Left ventricle myocardium superior (tissue), 1 donor: ENCODE measurements around the gene IL12RB1. TPM values are rescaled to one million over a fixed set of nuclear protein-coding genes. Genes with fewer than 3 reads are reported as not detected.
"Not testable (repeated sequence)": the region's sequence is repeated elsewhere in the genome, so short reads cannot be mapped to it uniquely, and the experiment has no call there.

Experiments used
- ATAC-seq: fragments of 200-7000 bp; cut with Tn5 transposase; one replicate; pipeline ENCODE4 v1.9.1; 2020; ENCODE audit warnings: mild to moderate bottlenecking, moderate library complexity
- DNase-seq: peaks from one replicate; pipeline ENCODE4 v3.0.0-alpha.2; 2020
- intact Hi-C: fragments of 100-400 bp; cut with micrococcal nuclease; formaldehyde crosslinking; loops from one replicate; pipeline ENCODE4 v1.11.0; 2022
- total RNA-seq: library from RNA; stranded (reverse); fragmentation: NEBNext Ultra II Directional; extraction: Animal tissue kit (Norgen Biotek cat#: 25700); gene quantifications from one replicate; pipeline ENCODE4 v1.2.1, GENCODE V29; 2021
- donor health status: DM: no; HTN: yes; CAD: no; lungs with severe emphysema.

IL12RB1 gene
- total RNA-seq, 1 donor from 2014 or later: 0.94 TPM

DNA sequence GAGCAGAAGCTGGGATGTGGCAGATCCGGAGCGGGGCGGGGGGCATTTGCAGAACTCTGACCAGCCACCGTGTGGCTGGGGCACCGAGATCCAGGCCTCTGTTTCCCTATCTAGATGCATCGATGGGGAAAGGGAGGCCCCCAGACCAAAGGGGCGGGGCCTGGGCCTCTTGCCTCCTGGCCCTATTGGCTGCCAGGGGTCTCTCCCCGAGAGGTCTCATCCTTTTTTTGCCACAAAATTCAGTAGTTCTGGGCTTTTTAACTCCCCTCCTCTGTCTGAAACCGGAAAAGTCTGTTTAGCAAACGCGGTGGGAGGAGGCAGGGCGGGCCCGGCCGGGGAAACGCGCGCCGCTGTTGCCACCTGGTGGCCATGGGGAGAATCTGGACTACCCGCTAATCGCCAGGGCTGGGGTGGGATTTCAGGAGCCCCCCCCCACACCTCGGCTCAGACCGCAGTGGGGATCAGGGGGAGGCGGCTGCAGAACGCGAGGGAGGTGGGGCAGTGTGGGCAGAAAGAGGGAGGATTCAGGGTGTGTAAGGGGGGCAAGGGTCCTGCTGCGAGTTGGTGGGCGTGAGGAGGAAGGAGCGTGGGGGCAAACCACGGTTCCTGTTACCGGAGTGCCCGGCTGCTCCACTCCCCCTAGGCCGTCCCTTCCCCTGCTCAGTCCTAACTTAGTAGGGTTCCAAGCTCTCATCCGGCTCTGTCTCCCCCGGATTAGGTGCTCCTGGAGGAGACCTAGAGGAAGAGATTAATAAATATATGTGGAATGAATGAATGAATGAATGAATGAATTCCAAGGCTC, 28.3 kb downstream of the IL12RB1 start:
- ATAC-seq: peak; percentile 92
- intact Hi-C loops: no loop called here
- peak; percentile 88 for DNase-seq

- intact Hi-C loops: loop anchor here (2.0 kb wide), 1 partner anchor 51 kb away; no protein-coding TSS in a partner anchor
- peak; percentile 58 for DNase-seq
Observed at GRCh38 chr19:18057557-18057956, 29.2 kb downstream of the IL12RB1 start.

GRCh38 chr19:18055967-18056366, 30.8 kb downstream of the IL12RB1 start:
- intact Hi-C loops: loop anchor here (2.0 kb wide), 1 partner anchor 49 kb away; no protein-coding TSS in a partner anchor
- ATAC-seq: no peak
- no peak for DNase-seq

More at GRCh38 chr19:18057557-18057956, 29.2 kb downstream of the IL12RB1 start:
- ATAC-seq: peak; percentile 65

GRCh38 chr19:18053576-18054219, 33.0 kb downstream of the IL12RB1 start:
- DNase-seq (no peak), ATAC-seq (no peak)
- intact Hi-C loops: no loop called here

GRCh38 chr19:18051887-18052286, 34.8 kb downstream of the IL12RB1 start:
- ATAC-seq (peak; percentile 66), DNase-seq (peak; percentile 68)
- intact Hi-C loops: no loop called here

DNA sequence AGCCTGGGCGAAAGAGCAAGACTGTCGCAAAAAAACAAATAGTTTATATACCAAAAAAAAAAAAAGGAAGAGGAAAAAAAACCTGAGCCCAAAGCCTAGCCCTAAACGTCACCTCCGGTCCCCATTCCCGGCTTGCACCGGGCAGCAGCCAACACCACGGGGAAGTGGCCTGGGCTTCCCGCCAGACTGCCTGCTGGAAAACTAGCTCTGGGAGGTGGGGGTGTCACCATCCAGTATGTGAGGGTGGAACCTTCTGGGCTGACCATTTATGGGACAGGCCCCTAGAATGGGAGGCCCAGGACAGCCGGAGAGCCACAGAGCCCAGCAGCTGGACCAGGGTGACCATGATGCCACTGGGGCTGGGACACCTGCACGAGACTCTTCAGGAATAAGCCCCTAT, 37.3 kb downstream of the IL12RB1 start:
- DNase-seq (peak; percentile 96), ATAC-seq (peak; percentile 87)
- intact Hi-C loops: no loop called here

GRCh38 chr19:18046059-18046718, 40.5 kb downstream of the IL12RB1 start:
- DNase-seq (no peak), ATAC-seq (no peak)
- intact Hi-C loops: no loop called here

- no peak for ATAC-seq
- intact Hi-C loops: no loop called here
- DNase-seq: no peak
Observed at GRCh38 chr19:18045307-18046050, 41.3 kb downstream of the IL12RB1 start.

DNA sequence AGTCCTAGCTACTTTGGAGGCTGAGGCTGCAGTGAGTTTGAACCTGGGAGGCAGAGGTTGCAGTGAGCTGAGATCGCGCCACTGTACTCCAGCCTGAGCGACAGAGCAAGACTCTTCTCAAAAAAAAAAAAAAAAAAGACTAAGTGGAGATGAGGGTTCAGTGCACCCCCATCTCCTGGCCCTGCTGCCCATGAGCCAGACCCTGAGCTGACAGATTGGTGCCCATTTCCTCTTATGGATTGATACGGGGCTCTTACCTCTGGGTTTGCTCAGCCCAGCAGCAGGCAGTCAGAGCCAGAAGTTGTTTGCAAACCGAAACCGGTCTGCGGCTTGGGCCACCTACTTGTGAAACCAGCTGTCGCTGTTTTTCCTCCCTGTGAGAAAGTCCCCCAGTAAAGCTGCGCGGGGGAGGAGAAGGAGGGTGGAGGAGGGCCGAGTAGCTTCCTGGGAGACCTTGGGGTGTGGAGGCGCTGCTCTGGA, 41.9 kb downstream of the IL12RB1 start:
- ATAC-seq (peak; percentile 77), DNase-seq (peak; percentile 77)
- intact Hi-C loops: no loop called here

DNA sequence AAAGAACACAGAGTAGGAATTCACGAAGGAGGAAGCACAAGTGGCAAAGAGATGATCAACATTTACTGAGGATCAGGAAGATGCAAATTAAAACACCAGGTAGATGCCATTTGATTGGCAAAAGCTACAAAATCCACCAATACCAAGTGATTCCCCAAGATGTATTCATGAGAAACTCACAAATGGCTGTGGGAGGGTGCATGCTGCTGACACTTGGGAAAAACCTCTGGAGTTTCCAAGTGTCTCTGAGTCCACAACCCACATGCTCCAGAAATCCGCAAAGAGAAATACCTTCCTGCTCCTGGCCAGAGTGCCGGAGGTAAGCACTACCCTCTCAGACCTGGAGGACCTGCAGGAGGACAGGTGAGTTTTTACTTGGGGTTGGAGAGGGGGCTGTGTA, 43.1 kb downstream of the IL12RB1 start:
- intact Hi-C loops: no loop called here
- ATAC-seq (no peak), DNase-seq (no peak)

GRCh38 chr19:18041054-18041453, 45.7 kb downstream of the IL12RB1 start:
- ATAC-seq (no peak), DNase-seq (no peak)
- intact Hi-C loops: no loop called here

GRCh38 chr19:18032102-18032501, 54.6 kb downstream of the IL12RB1 start:
- peak; percentile 46 for ATAC-seq
- DNase-seq: not testable (repeated sequence)

GRCh38 chr19:18031401-18031800, 55.3 kb downstream of the IL12RB1 start:
- peak; percentile 41 for ATAC-seq
- intact Hi-C loops, DNase-seq: not testable (repeated sequence)

More at GRCh38 chr19:18032102-18032501, 54.6 kb downstream of the IL12RB1 start:
- intact Hi-C loops: not testable (repeated sequence)

GRCh38 chr19:18029617-18030338, 57.0 kb downstream of the IL12RB1 start:
- DNase-seq (no peak), ATAC-seq (peak; percentile 60)
- intact Hi-C loops: no loop called here

- intact Hi-C loops: no loop called here
- DNase-seq (no peak), ATAC-seq (no peak)
Observed at GRCh38 chr19:18027151-18027550, 59.6 kb downstream of the IL12RB1 start.

DNA sequence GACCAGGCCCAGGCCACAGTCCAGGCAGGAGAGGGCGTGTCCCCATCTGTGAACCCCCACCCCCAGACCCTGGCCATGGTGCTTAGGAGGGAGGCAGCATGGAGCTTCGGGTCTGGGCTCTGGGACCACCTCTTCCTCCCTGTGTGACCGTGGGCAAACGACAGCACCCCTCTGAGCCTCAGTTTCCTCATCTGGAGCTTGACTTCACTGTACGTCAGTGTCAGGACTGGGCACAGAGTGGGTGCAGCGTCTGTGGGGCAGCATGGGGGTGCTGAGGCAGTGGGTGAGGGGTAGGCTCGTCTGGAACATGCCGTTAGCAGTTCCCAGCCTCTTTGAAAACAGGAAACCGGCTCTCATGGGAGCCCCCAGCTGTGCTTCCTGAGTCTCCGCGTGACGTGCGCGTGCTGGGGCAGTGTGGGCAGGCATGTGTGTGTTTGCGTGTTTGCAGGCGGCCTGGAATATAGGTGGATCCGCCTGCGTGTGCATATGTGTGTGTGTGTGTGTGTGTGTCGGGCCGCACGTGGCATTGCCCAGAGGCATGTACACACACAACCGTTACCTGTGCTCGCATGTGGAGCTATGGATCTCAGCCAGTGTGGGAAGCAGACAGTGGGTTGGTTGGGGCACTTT, 63.0 kb downstream of the IL12RB1 start:
- intact Hi-C loops: no loop called here
- DNase-seq (peak; percentile 95), ATAC-seq (peak; percentile 74)

GRCh38 chr19:18021121-18021755, 65.5 kb downstream of the IL12RB1 start:
- intact Hi-C loops: no loop called here
- ATAC-seq (peak; percentile 38), DNase-seq (peak; percentile 92)
